Measurements from ENCODE around the gene KRT77. TPM values are rescaled to one million over a fixed set of nuclear protein-coding genes. Genes with fewer than 3 reads are reported as not detected.

KRT77 gene
- total RNA-seq, 1 donor from 2014 or later, result not detected

- Mint-ChIP-seq H3K36me3 (ENCODE audit: low read depth) (no peaks in the 10 kb centered on the region), H3K4me1 (ENCODE audit: low read depth) (no peaks in the 10 kb centered on the region), H3K27me3 (ENCODE audit: low read depth) (peaks cover 51% of the 10 kb centered on the region), H3K9me3 (ENCODE audit: low read depth) (no peaks in the 10 kb centered on the region), H3K4me3 (ENCODE audit: unreplicated experiment) (no peak overlapping the region), H3K27ac (ENCODE audit: unreplicated experiment) (no peak overlapping the region)
- DNase-seq (ENCODE audit: low spot score), result no peak
- TF ChIP-seq CTCF (IDR thresholded peaks at IDR 0.05), result no peak
Observed at GRCh38 chr12:52724384-52724783, 21.1 kb upstream of the KRT77 start.

GRCh38 chr12:52722680-52723079, 19.4 kb upstream of the KRT77 start:
- Mint-ChIP-seq H3K36me3 (ENCODE audit: low read depth) (no peaks in the 10 kb centered on the region), H3K4me1 (ENCODE audit: low read depth) (no peaks in the 10 kb centered on the region), H3K27ac (ENCODE audit: unreplicated experiment) (no peak overlapping the region), H3K9me3 (ENCODE audit: low read depth) (no peaks in the 10 kb centered on the region), H3K4me3 (ENCODE audit: unreplicated experiment) (no peak overlapping the region), H3K27me3 (ENCODE audit: low read depth) (peaks cover 46% of the 10 kb centered on the region)
- DNase-seq (ENCODE audit: low spot score), result no peak
- TF ChIP-seq CTCF (IDR thresholded peaks at IDR 0.05), result no peak

GRCh38 chr12:52721838-52722470, 18.6 kb upstream of the KRT77 start:
- DNase-seq (ENCODE audit: low spot score), result no peak
- H3K27me3 Mint-ChIP-seq (ENCODE audit: low read depth), result peaks cover 48% of the 10 kb centered on the region
- no peak overlapping the region for H3K27ac Mint-ChIP-seq (ENCODE audit: unreplicated experiment)
- no peaks in the 10 kb centered on the region for H3K9me3 Mint-ChIP-seq (ENCODE audit: low read depth)
- no peak overlapping the region for H3K4me3 Mint-ChIP-seq (ENCODE audit: unreplicated experiment)
- TF ChIP-seq CTCF (IDR thresholded peaks at IDR 0.05), result no peak
- no peaks in the 10 kb centered on the region for H3K36me3 Mint-ChIP-seq (ENCODE audit: low read depth)
- H3K4me1 Mint-ChIP-seq (ENCODE audit: low read depth), result no peaks in the 10 kb centered on the region

GRCh38 chr12:52720365-52720886, 17.1 kb upstream of the KRT77 start:
- Mint-ChIP-seq H3K9me3 (ENCODE audit: low read depth) (no peaks in the 10 kb centered on the region), H3K27ac (ENCODE audit: unreplicated experiment) (no peak overlapping the region), H3K4me1 (ENCODE audit: low read depth) (no peaks in the 10 kb centered on the region), H3K27me3 (ENCODE audit: low read depth) (peaks cover 52% of the 10 kb centered on the region), H3K4me3 (ENCODE audit: unreplicated experiment) (no peak overlapping the region), H3K36me3 (ENCODE audit: low read depth) (no peaks in the 10 kb centered on the region)
- TF ChIP-seq CTCF (IDR thresholded peaks at IDR 0.05), result no peak
- DNase-seq (ENCODE audit: low spot score), result no peak

- Mint-ChIP-seq H3K27ac (ENCODE audit: unreplicated experiment) (no peak overlapping the region), H3K4me3 (ENCODE audit: unreplicated experiment) (no peak overlapping the region), H3K9me3 (ENCODE audit: low read depth) (no peaks in the 10 kb centered on the region), H3K27me3 (ENCODE audit: low read depth) (peaks cover 70% of the 10 kb centered on the region), H3K36me3 (ENCODE audit: low read depth) (no peaks in the 10 kb centered on the region), H3K4me1 (ENCODE audit: low read depth) (peaks cover 3% of the 10 kb centered on the region)
- DNase-seq (ENCODE audit: low spot score), result no peak
- TF ChIP-seq CTCF (IDR thresholded peaks at IDR 0.05), result no peak
Observed at GRCh38 chr12:52716061-52716460, 12.7 kb upstream of the KRT77 start.

Data from chondrocyte (in vitro differentiated cells).